Astrocyte of the cerebellum (primary cell): ENCODE data around the gene IRS2.

Source experiments
- DNase-seq: peaks from one replicate; pipeline ENCODE4 v3.0.0-alpha.2; 2011; ENCODE audit warnings: low read depth
- H3K4me3 ChIP-seq: 2 replicates; pipeline ENCODE4 v1.5.1; 2011; ENCODE audit warnings: mild to moderate bottlenecking, low read depth, low read length, moderate library complexity
- in situ Hi-C: cut with HindIII; loops from 2 replicates; pipeline ENCODE4 v1.10.0; 2017; ENCODE audit warnings: low sequenced_read_pairs
- TF ChIP-seq, protein P1 (sequence below): IDR thresholded peaks from 2 replicates; pipeline ENCODE4 v1.5.1; 2012; ENCODE audit warnings: low read length, low read depth, moderate library complexity, mild to moderate bottlenecking; ENCODE audit errors: missing control alignments

The IRS2 gene

DNA sequence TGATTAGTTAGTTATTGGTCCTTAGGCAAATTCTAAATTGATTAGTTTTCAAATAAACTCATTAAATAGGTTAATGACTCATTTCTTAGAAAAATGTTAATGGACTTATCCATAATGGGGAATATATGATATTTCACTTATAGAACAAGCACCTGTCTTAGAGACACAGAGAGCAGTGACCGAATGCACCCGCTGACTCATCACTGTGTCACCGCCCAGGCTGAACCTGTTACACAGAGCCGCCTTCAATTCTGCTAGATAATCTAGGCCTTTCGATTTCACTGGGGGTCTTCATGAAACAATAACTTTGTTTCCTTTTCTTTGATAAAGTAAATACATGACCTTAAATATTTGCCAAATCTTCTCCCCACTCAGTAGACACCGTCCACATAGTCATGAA, 13.1 kb downstream of the IRS2 start:
- DNase-seq = no peak
- TF ChIP-seq, protein P1, sequence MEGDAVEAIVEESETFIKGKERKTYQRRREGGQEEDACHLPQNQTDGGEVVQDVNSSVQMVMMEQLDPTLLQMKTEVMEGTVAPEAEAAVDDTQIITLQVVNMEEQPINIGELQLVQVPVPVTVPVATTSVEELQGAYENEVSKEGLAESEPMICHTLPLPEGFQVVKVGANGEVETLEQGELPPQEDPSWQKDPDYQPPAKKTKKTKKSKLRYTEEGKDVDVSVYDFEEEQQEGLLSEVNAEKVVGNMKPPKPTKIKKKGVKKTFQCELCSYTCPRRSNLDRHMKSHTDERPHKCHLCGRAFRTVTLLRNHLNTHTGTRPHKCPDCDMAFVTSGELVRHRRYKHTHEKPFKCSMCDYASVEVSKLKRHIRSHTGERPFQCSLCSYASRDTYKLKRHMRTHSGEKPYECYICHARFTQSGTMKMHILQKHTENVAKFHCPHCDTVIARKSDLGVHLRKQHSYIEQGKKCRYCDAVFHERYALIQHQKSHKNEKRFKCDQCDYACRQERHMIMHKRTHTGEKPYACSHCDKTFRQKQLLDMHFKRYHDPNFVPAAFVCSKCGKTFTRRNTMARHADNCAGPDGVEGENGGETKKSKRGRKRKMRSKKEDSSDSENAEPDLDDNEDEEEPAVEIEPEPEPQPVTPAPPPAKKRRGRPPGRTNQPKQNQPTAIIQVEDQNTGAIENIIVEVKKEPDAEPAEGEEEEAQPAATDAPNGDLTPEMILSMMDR = no peak
- in situ Hi-C loops = no loop called here
- no peak overlapping the region for H3K4me3 ChIP-seq

- no peak overlapping the region for H3K4me3 ChIP-seq
- no peak for DNase-seq
- TF ChIP-seq, protein P1 = no peak
- in situ Hi-C loops = no loop called here
Measured at GRCh38 chr13:109771926-109772325, 14.5 kb downstream of the IRS2 start.

DNA sequence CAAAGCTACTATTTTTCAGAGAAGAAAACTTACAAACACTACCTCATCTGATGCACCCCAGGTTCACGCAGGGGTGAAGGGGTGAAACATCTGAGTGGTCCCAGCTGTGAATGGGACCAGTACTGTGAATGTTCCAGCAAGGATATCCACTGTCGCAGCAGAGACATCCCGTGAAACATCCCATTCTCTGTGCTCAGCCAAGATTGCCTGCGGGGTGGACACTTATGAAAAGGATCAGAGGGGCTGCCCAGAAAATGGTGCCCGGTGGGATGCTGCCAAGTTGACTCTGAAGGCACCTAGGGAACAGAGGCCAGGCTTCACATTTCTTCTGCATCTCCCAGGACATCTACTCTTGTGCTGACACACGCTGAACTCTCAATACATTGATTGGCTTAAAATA, 15.9 kb downstream of the IRS2 start:
- no peak overlapping the region for H3K4me3 ChIP-seq
- TF ChIP-seq, protein P1 = no peak
- no peak for DNase-seq
- in situ Hi-C loops = no loop called here

DNA sequence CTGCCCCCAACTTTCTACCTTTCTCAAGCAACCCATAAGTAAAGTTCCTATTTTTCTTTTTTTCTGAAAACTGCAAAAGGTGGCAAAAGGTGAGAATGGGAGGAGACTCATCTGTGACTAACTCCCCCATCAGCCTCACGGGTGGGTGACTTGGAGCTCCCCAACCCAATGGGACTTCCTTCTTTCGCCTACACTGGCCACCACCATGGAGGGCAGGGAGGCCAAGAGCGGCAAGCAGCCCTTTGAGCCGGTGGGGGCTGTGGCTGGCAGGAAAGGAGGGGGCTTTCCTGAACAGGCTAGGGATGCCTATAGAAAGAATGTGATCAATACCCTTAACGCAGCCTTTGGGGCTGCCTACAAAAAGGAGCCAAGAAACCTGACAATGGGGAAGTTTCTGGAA, 16.5 kb downstream of the IRS2 start:
- in situ Hi-C loops = no loop called here
- no peak overlapping the region for H3K4me3 ChIP-seq
- no peak for DNase-seq
- TF ChIP-seq, protein P1 = no peak

- no peak for DNase-seq
- in situ Hi-C loops = no loop called here
- TF ChIP-seq, protein P1 = no peak
- H3K4me3 ChIP-seq = no peak overlapping the region
Measured at GRCh38 chr13:109769275-109769674, 17.1 kb downstream of the IRS2 start.

- no peak for DNase-seq
- in situ Hi-C loops = no loop called here
- TF ChIP-seq, protein P1 = no peak
- no peak overlapping the region for H3K4me3 ChIP-seq
Measured at GRCh38 chr13:109768616-109769015, 17.8 kb downstream of the IRS2 start.

DNA sequence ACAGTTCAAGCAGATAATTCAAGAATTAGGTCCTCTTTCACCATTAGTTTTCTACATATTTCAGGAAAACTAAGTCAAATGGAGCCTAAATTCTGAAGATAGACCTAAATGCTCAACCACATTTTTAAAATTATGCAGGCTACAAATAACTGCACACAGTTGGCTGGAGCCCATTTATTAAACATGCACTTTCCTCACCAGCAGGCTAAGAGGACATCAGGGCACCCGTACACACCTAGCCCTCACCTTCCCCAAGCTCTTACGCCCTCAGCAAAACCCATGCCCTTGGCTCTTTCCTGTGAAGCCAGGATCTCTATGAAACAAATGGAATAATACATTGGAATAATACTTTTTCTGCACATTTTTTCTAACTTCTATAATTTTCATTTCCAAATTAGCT, 18.2 kb downstream of the IRS2 start:
- in situ Hi-C loops = no loop called here
- TF ChIP-seq, protein P1 = no peak
- H3K4me3 ChIP-seq = no peak overlapping the region

More for the DNA sequence above, 18.2 kb downstream of the IRS2 start:
- DNase-seq = no peak
